Stomach (tissue), 9 donors: Measurements from ENCODE around the gene NES. TPM values are rescaled to one million over a fixed set of nuclear protein-coding genes. Genes with fewer than 3 reads are reported as not detected.

Source experiments
- DNase-seq, 2 donors: peaks; one replicate each; pipeline versions ENCODE4 v3.0.0 to v3.0.0-alpha.2; 2013 to 2019
- H3K27ac ChIP-seq, 5 donors: fragments of 200-600 bp in 4 of 5; sonication (generic) in 4 of 5; one replicate each; pipeline ENCODE4 v1.5.1; 2013 to 2019; ENCODE audit warnings: mild to moderate bottlenecking in 1 of 5, moderate library complexity in 1 of 5
- H3K27me3 ChIP-seq, 3 donors: fragments of 200-600 bp; sonication (generic); one replicate each; pipeline ENCODE4 v1.5.1; 2017 to 2019; ENCODE audit warnings: mixed run types in 1 of 3
- H3K36me3 ChIP-seq, 4 donors: fragments of 200-600 bp; sonication (generic); 1 replicate in 3 of 4; 2 replicates in 1 of 4; pipeline ENCODE4 v1.5.1; 2016 to 2019
- H3K4me1 ChIP-seq, 4 donors: fragments of 200-600 bp; sonication (generic); one replicate each; pipeline ENCODE4 v1.5.1; 2016 to 2019
- H3K4me3 ChIP-seq, 4 donors: fragments of 200-600 bp; sonication (generic) in 3 of 4; one replicate each; pipeline ENCODE4 v1.5.1; 2016 to 2019; ENCODE audit warnings: mild to moderate bottlenecking in 1 of 4
- H3K9me3 ChIP-seq, 4 donors: fragments of 200-600 bp; sonication (generic); one replicate each; pipeline ENCODE4 v1.5.1; 2016 to 2019
- EP300 ChIP-seq: sonication (generic); formaldehyde crosslinking; IDR thresholded peaks from one replicate; pipeline ENCODE4 v1.6.1; 2017; ENCODE audit warnings: antibody characterized with exemption
- POLR2A ChIP-seq, 4 donors: fragments of 450-650 bp; IDR thresholded peaks; one replicate each; pipeline ENCODE4 v1.6.1; 2016; ENCODE audit warnings: antibody characterized with exemption in 4 of 4, control low read depth in 2 of 4, mild to moderate bottlenecking in 1 of 4, moderate library complexity in 1 of 4
- POLR2AphosphoS5 ChIP-seq, 3 donors: sonication (generic); formaldehyde crosslinking; IDR thresholded peaks; one replicate each; pipeline ENCODE4 v1.6.1; 2016; ENCODE audit warnings: antibody characterized with exemption in 3 of 3
- WGBS, 5 donors: extraction: QIAGEN DNeasy Blood & Tissue Kit in 3 of 5; methylation state at CpG; one replicate each; pipeline versions ENCODE4 v1.1.5 to v1.1.7; 2013 to 2018; 5-methylcytosine and 5-hydroxymethylcytosine counted together
- intact Hi-C: fragments of 100-400 bp; cut with DNase I; formaldehyde crosslinking; loops from one replicate; pipeline ENCODE4 v1.15.1; 2023; ENCODE audit warnings: low total_unique reads
- polyA plus RNA-seq, 3 donors: library from polyadenylated mRNA; stranded (reverse); fragments of 200-250 nt; gene quantifications; one replicate each; pipeline ENCODE4 v1.2.3, GENCODE V29; 2013
- total RNA-seq, 5 donors: library from RNA; depleted of rRNA; stranded (reverse); fragments of >200 nt; gene quantifications; one replicate each; pipeline versions ENCODE4 v1.1.0 to v1.2.3, GENCODE V29; 2014 to 2016
- TF ChIP-seq, protein P1 (sequence below), 7 experiments: fragments of 450-650 bp in 4 of 7; fragments of 200-600 bp in 3 of 7; sonication (generic) in 3 of 7; IDR thresholded peaks; one replicate each; pipeline ENCODE4 v1.5.1; 2016 to 2019; ENCODE audit warnings: antibody characterized with exemption in 7 of 7, control low read depth in 2 of 7, mild to moderate bottlenecking in 1 of 7
- donor health status: healthy with polysubstance abuse.
- donor health status: Bipolar disorder and iron deficiency.
- donor health status: healthy.

The NES gene
- total and polyA plus RNA-seq, 8 donors = 1.7 to 22.3 (median 6.8) TPM

GRCh38 chr1:156707417-156708217 is 30.4 kb upstream of the NES start:
- peak overlapping the region in 3 of 5 donors; percentile 48 to 83 (median 52) for H3K27ac ChIP-seq
- no peaks in the 10 kb centered on the region for H3K36me3 ChIP-seq
- peaks cover 26 to 64% (median 56%) of the 10 kb centered on the region in 4 donors for H3K4me1 ChIP-seq
- peaks cover 0 to 48% (median 23%) of the 10 kb centered on the region in 3 donors for H3K27me3 ChIP-seq
- 61 to 74% (median 67%) methylated on average over 7 to 8 of the region's 8 CpGs for WGBS, 5 donors
- H3K4me3 ChIP-seq = no peak overlapping the region
- peak in 1 of 2 donors; percentile 71 for DNase-seq
- no peak for TF ChIP-seq EP300
- TF ChIP-seq, protein P1, sequence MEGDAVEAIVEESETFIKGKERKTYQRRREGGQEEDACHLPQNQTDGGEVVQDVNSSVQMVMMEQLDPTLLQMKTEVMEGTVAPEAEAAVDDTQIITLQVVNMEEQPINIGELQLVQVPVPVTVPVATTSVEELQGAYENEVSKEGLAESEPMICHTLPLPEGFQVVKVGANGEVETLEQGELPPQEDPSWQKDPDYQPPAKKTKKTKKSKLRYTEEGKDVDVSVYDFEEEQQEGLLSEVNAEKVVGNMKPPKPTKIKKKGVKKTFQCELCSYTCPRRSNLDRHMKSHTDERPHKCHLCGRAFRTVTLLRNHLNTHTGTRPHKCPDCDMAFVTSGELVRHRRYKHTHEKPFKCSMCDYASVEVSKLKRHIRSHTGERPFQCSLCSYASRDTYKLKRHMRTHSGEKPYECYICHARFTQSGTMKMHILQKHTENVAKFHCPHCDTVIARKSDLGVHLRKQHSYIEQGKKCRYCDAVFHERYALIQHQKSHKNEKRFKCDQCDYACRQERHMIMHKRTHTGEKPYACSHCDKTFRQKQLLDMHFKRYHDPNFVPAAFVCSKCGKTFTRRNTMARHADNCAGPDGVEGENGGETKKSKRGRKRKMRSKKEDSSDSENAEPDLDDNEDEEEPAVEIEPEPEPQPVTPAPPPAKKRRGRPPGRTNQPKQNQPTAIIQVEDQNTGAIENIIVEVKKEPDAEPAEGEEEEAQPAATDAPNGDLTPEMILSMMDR (IDR thresholded peaks at IDR 0.05) = no peak
- no peak for TF ChIP-seq POLR2A (IDR thresholded peaks at IDR 0.05)
- H3K9me3 ChIP-seq = no peaks in the 10 kb centered on the region
- intact Hi-C loops = no loop called here

- peak in 1 of 2 donors; percentile 91 for DNase-seq
- no peaks in the 10 kb centered on the region for H3K36me3 ChIP-seq
- intact Hi-C loops = no loop called here
- peaks cover 26 to 64% (median 56%) of the 10 kb centered on the region in 4 donors for H3K4me1 ChIP-seq
- no peaks in the 10 kb centered on the region for H3K9me3 ChIP-seq
- peaks cover 0 to 54% (median 23%) of the 10 kb centered on the region in 3 donors for H3K27me3 ChIP-seq
- WGBS, 5 donors = 9 to 14% (median 9%) methylated on average over 21 to 29 of the region's 29 CpGs
- peak overlapping the region; percentile 40 to 56 (median 44) for H3K4me3 ChIP-seq
- peak overlapping the region in 4 of 5 donors; percentile 32 to 83 (median 50) for H3K27ac ChIP-seq
- no peak for TF ChIP-seq POLR2AphosphoS5 (IDR thresholded peaks at IDR 0.05)
- no peak for TF ChIP-seq EP300
- TF ChIP-seq, protein P1 (IDR thresholded peaks at IDR 0.05) = no peak
- no peak for TF ChIP-seq POLR2A (IDR thresholded peaks at IDR 0.05)
Observed at GRCh38 chr1:156706657-156707416, 29.6 kb upstream of the NES start.

DNA sequence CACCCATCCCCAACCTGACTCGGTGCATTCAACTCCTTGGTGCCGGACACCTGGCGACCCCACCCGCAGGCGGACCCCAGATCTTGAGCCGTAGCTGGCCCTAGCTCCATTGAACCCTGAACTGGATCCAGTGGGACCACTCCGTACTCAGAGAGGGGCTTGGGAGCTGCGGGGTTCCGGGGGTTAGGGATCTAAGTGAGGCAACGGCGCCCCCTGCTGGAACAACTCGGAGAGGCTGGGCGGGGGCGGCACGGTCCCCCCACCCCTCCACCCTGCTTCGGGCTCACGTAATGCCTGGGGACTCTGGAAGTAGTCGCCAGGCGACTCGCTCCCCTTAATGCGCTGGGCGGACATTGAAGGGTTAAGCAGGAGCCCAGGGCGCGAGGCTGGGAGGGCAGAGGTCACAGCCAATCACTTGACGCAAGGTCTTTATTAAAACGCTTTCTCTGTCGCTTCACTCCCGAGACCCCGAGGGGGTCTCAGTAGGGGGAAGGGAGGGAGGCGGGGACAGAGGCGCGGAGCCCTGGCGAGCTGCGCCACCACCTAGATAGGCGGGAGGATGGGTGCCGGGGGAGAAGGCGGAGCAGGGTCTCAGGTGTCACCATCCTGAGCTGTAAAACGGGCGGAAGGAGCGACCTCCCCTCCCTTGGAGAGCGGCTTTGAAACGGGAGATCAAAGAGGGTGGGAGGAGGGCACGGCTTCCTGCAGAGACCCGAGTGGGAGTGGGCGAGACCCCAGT is 28.9 kb upstream of the NES start:
- Histone ChIP-seq H3K36me3 (no peaks in the 10 kb centered on the region), H3K4me3 (peak overlapping the region; percentile 40 to 56 (median 44)), H3K9me3 (no peaks in the 10 kb centered on the region), H3K27ac (peak overlapping the region in 4 of 5 donors; percentile 32 to 83 (median 50)), H3K27me3 (peaks cover 0 to 61% (median 23%) of the 10 kb centered on the region in 3 donors), H3K4me1 (peaks cover 26 to 64% (median 56%) of the 10 kb centered on the region in 4 donors)
- TF ChIP-seq, protein P1 (IDR thresholded peaks at IDR 0.05) = peak in 5 of 7 experiments; percentile 53 to 86 (median 68)
- TF ChIP-seq POLR2A (IDR thresholded peaks at IDR 0.05) = no peak
- intact Hi-C loops = no loop called here
- peak; percentile 68 to 91 for DNase-seq
- WGBS, 5 donors = 1 to 4% (median 1%) methylated on average over 33 to 45 of the region's 45 CpGs
